Measurements from ENCODE around the gene ZNF574. TPM values are rescaled to one million over a fixed set of nuclear protein-coding genes. Genes with fewer than 3 reads are reported as not detected.

ZNF574 gene
- total RNA-seq, 3 donors from 2014 or later = 11.2 to 17.5 (median 17.0) TPM

DNA sequence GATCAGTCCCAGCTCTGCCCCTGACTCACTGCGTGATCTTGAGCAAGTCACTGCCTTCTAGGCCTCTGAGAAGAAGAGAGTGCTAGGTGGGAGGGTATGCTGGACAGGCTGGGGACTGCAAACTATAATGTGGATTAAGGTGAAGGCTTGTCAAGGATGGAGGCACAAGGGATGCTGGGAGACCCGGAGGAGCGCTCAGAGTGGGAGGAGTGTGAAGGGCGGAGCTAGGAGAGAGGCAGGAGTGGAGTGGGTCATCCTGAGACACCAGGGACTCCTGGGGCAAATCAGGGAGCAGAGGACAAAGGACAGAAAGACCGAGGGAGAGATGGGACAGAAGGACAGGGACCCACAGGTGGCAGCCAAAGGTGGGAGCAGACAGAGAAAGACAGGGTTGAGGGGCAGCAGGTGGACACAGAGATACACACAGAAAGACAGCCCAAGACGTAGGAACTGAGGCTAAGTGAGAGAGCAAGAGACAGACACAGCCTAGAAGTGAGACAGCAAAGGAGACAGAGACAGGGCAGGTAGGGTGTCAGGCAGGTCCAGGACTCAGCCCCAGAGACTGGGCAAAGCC, 8.6 kb upstream of the ZNF574 start:
- DNase-seq = peak in 1 of 3 donors; percentile 8

DNA sequence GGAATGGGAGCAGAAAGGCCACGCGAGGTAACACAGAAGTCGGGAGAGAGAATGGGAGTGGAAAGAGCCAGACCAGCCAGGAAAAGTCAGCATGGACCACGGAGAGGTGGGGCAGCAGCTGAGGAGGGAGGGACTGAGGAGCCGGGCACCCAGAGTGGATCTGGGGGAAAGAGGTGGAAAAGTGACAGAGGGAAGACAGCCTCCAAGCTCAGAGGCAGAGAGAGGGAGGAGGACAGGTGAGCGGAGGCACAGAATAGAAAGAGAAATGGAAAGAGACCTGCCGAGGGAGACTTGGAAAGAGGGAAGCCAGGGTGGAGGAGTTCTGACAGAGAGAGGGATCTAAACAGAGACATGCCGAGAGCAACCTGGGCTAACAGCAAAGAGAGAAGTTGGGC, 7.6 kb upstream of the ZNF574 start:
- ATAC-seq (no peak), DNase-seq (no peak)
- Histone ChIP-seq H3K4me3 (no peak overlapping the region), H3K4me1 (ENCODE audit: low read depth) (no peaks in the 10 kb centered on the region), H3K9me3 (no peaks in the 10 kb centered on the region), H3K36me3 (ENCODE audit: low read depth) (no peaks in the 10 kb centered on the region)
- TF ChIP-seq, protein P1, sequence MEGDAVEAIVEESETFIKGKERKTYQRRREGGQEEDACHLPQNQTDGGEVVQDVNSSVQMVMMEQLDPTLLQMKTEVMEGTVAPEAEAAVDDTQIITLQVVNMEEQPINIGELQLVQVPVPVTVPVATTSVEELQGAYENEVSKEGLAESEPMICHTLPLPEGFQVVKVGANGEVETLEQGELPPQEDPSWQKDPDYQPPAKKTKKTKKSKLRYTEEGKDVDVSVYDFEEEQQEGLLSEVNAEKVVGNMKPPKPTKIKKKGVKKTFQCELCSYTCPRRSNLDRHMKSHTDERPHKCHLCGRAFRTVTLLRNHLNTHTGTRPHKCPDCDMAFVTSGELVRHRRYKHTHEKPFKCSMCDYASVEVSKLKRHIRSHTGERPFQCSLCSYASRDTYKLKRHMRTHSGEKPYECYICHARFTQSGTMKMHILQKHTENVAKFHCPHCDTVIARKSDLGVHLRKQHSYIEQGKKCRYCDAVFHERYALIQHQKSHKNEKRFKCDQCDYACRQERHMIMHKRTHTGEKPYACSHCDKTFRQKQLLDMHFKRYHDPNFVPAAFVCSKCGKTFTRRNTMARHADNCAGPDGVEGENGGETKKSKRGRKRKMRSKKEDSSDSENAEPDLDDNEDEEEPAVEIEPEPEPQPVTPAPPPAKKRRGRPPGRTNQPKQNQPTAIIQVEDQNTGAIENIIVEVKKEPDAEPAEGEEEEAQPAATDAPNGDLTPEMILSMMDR (IDR thresholded peaks at IDR 0.05) = no peak
- intact Hi-C loops (cut with DNase I, micrococcal nuclease) = no loop called here

More for the DNA sequence above, 8.6 kb upstream of the ZNF574 start:
- TF ChIP-seq, protein P1 (IDR thresholded peaks at IDR 0.05) = no peak
- H3K36me3 ChIP-seq (ENCODE audit: low read depth) = no peaks in the 10 kb centered on the region
- no peaks in the 10 kb centered on the region for H3K9me3 ChIP-seq
- no peak for ATAC-seq
- intact Hi-C loops (cut with DNase I, micrococcal nuclease) = no loop called here
- H3K4me3 ChIP-seq = no peak overlapping the region
- H3K4me1 ChIP-seq (ENCODE audit: low read depth) = no peaks in the 10 kb centered on the region

DNA sequence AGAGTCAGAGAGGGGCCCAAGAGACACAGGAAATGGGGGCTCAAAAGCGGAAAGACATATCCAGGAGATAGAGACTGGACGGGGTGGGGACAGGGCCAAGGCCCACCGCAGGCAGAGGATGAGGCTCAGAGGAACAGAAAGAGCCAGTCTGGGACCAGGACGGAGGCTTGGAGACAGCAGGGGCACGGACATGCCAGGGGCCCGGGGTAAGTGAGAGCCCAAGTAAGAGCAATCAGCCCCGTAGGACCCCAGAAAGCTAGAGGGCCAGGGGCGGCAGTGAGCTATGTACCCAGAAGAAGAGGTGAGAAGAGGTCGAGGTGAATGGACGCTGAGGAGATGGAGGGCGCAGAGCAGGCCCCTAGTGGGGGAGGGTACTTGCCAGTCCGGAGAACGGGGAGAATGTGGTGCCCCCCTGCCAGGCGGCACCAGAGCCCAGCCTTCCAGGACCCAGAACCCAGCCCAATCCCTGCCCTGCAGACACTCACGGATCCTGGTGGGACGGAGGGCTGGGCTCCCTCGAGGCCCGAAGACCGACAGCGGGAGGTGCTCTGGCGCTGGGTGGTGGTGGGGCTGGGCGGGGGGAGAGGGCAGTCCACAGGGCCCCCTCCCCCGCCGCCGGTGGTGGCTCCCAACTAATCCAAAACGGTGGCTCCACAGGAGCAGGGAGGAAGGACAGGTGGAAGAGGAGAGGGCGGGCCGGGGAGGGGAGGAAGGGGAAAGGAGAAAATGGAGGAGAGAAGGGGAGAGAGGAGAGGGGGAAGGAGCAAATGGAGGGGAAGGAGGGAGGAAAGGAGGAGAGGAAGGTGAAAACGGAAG, 7.0 kb upstream of the ZNF574 start:
- no peaks in the 10 kb centered on the region for H3K9me3 ChIP-seq
- no peaks in the 10 kb centered on the region for H3K36me3 ChIP-seq (ENCODE audit: low read depth)
- intact Hi-C loops (cut with DNase I, micrococcal nuclease) = no loop called here
- DNase-seq (peak in 1 of 3 donors; percentile 27), ATAC-seq (no peak)
- H3K4me3 ChIP-seq = no peak overlapping the region
- TF ChIP-seq, protein P1 (IDR thresholded peaks at IDR 0.05) = no peak
- no peaks in the 10 kb centered on the region for H3K4me1 ChIP-seq (ENCODE audit: low read depth)

DNA sequence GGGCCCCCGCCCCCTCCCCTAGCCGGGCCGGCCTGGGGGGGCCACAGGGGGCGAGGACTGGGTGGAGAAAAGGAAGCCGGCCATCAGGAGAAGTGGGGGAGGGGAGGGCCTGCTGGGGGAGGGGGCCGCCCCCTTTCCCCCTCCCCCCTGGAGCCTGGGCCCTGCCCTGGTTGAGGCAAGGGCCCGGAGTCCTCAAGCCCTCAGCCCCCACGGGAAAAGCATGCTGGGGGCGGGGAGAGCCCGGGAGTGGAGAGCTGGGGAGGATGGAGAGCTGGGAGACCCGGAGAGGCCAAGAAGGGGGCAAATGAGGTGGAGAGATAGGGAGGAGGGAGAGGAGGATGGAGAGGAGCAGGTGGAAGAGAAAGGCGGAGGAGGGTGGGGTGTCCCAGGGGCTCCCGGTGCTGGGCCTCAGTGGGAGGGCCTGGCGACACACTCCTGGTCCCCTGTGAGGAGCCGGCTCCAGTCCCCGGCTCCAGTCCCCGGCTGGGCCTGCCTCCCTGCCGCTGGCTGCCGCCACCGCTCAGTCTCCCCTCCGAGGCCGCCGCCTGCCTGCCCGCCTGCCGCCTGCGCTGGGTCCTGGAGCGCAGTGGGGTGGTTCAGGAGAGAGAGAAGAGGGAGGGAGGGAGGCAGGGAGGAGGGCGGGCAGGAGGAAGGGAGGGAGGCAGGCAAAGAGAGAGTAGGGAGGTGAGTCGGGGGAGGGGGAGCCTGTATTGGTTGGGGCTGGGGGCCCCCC, 6.2 kb upstream of the ZNF574 start, which contains the start of gene GRIK5:
Gene GRIK5, minus strand, starts transcription at position 588 of the 733 bp plus-strand sequence. CDS start 4,436 bp downstream, outside the sequence.
- Histone ChIP-seq H3K36me3 (ENCODE audit: low read depth) (no peaks in the 10 kb centered on the region), H3K4me3 (no peak within 1 kb of the TSS), H3K4me1 (ENCODE audit: low read depth) (peaks cover 1% of the 10 kb centered on the region), H3K9me3 (no peaks in the 10 kb centered on the region)
- ATAC-seq (no peak), DNase-seq (no peak)
- TF ChIP-seq, protein P1 (IDR thresholded peaks at IDR 0.05) = no peak
- intact Hi-C loops (cut with DNase I, micrococcal nuclease) = no loop called here

DNA sequence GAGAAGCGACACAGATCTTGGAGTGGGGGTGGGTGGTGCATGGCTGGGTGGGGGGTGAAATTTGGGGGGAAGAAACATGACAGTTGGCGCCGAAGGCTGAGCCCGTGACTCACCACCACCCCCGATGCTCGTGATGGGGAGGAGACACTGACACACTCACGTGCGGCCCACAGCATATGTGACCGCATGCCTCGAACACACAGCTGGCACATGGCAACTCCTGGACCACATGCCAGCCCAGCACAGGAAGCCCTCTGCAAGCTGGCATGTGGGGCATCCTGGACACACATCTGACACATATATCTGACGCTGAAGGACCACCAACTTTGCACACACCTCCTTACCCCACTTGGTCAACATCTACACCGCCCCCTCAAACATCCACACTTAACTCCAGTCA, 4.7 kb upstream of the ZNF574 start:
- intact Hi-C loops (cut with DNase I, micrococcal nuclease) = no loop called here
- Histone ChIP-seq H3K4me3 (no peak overlapping the region), H3K4me1 (ENCODE audit: low read depth) (peaks cover 8% of the 10 kb centered on the region), H3K9me3 (no peaks in the 10 kb centered on the region), H3K36me3 (ENCODE audit: low read depth) (peaks cover 3% of the 10 kb centered on the region)
- TF ChIP-seq, protein P1 (IDR thresholded peaks at IDR 0.05) = no peak
- DNase-seq (no peak), ATAC-seq (no peak)
